Stimulated activated CD4-positive, alpha-beta T cell treated with anti-CD3 and anti-CD28 coated beads, TNF-alpha, amount 100 ng/mL, for 48 hours (primary cell): Measurements from ENCODE around the gene TAF6L.
A peak's percentile ranks its signal among the peaks of the same experiment; 100 is the strongest.
"Not testable (repeated sequence)": the region's sequence is repeated elsewhere in the genome, so short reads cannot be mapped to it uniquely, and the experiment has no call there.

Experiments used
- DNase-seq, 3 donors: peaks; one replicate each; pipeline ENCODE4 v3.0.0-alpha.2; 2020; ENCODE audit warnings: low read depth in 3 of 3

TAF6L gene

GRCh38 chr11:62757846-62758788 is 13.1 kb upstream of the TAF6L start:
- no peak for DNase-seq

- DNase-seq, result not testable (repeated sequence)
Observed at GRCh38 chr11:62760867-62761227, 10.3 kb upstream of the TAF6L start.

- no peak for DNase-seq
Observed at GRCh38 chr11:62770778-62771143, 435 bp upstream of the TAF6L start.

DNA sequence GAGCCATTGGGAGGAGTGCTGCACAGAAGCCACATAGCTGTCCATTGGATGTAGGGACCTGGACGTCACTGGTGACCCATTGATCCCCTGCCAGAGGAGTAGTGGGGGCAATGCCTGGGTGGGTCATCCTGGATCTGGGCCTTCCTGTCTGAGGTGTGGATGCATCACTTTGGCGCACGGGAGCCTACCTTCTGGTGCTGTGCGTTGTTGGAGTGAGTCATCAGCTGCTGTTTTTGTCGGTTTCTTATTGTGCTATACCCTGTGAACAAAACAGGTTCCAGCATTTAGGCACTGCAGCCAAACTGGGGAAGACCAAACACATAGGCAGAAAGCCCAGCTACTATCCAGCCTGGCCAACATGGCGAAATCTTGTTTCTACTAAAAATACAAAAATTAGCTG is 3.2 kb downstream of the TAF6L start:
- no peak for DNase-seq

DNA sequence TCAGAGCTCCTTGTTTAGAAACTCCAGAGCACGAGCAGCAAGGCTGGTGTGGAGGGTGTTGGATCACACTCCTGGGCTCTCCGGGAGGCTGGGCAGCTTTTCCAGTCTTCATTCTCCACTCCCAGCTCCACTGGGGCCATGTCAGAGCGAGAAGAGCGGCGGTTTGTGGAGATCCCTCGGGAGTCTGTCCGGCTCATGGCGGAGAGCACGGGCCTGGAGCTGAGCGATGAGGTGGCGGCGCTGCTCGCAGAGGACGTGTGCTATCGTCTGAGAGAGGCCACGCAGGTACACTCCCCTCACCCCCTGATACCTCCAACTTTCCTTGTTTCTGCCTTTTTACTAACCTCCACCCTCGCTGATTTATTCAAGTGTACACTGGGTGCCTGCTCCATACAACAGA is 4.5 kb downstream of the TAF6L start:
- DNase-seq, result no peak

DNA sequence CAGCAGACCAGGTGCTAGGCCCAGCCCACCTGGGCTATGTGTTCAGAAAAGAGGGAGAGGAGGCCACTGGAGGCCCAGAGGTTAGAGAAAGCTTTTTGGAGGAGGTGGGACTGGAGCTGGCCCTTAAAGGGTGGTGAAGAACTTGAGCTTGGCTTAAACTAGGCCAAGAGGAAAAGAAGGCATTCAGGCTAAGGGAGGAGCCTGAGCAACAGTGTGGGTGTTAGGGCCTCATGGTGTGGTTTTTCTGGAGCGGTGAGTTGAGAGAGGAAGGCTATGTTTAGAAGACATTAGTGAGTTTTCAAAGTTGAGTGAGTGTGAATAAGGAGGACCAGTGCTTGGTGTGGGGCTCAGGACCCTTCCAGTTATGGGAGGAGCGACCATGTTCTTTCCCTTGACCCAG is 6.2 kb downstream of the TAF6L start:
- no peak for DNase-seq

DNA sequence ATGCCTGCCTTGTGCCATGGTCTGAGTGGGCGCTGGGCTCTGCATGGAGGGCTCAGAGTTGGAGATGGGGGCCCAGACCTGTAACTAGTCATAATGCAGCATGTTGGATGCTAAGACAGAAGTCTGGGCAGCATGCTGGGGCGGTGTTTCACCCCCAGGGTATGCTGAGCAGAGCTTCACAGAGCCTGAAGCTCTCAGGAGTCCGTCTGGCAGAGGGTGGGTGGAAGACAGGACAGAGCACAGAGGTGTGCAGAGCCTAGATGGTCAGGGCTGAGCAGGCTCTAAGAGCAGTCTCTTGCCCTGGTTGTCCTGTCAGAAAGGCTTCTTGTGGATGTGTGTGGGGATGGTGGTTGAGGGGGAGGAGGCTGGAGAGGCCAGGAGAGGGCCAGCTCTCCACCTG is 7.2 kb downstream of the TAF6L start:
- no peak for DNase-seq

- no peak for DNase-seq
Observed at GRCh38 chr11:62782753-62783152, 11.6 kb downstream of the TAF6L start.

DNA sequence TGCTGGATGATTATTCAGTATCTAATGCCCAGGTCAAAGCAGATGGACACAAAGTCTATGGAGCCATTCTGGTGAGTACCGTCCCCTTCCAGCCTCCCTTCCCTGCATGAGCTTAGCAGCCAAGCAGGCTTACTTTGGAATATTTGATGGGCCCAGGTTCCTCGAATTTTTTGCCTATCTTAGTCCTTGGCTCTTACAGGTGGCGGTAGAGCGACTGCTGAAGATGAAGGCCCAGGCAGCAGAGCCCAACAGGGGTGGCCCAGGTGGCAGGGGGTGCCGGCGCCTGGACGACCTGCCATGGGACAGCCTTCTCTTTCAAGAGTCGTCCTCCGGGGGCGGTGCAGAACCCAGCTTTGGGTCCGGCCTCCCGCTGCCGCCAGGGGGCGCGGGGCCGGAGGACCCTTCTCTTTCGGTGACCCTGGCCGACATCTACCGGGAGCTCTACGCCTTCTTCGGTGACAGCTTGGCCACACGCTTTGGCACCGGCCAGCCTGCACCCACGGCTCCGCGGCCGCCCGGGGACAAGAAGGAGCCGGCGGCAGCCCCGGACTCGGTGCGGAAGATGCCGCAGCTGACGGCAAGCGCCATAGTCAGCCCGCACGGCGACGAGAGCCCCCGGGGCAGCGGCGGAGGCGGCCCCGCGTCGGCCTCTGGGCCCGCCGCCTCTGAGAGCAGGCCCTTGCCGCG is 15.3 kb downstream of the TAF6L start:
- peak; percentile 74 to 81 (median 79) for DNase-seq

- peak; percentile 96 to 99 (median 98) for DNase-seq
Observed at GRCh38 chr11:62787005-62787759, 16.0 kb downstream of the TAF6L start, which contains the start of gene TMEM179B. TSS of gene TMEM179B (plus strand) at chr11:62787402. CDS start at chr11:62787432, 30 bp downstream.

GRCh38 chr11:62788991-62789390 is 17.8 kb downstream of the TAF6L start:
- no peak for DNase-seq

DNA sequence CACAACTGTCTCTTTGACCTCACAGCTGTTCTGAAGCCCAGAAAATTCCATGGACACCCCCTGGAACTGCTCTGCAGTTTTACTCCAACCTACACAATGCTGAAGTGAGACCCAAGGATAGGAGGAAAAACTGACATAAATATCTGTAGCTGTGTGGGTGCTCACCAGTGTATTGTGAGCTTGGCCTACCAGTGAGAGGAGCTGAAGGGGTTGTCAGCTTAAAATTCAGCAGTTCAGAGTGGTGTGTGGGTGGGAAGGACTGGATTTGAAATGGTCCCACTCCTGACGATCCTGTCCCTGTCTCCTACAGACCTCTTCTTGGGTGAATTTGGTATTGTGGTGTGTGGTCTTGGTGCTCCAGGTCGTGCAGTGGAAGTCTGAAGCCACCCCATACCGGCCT is 18.4 kb downstream of the TAF6L start:
- DNase-seq, result no peak

DNA sequence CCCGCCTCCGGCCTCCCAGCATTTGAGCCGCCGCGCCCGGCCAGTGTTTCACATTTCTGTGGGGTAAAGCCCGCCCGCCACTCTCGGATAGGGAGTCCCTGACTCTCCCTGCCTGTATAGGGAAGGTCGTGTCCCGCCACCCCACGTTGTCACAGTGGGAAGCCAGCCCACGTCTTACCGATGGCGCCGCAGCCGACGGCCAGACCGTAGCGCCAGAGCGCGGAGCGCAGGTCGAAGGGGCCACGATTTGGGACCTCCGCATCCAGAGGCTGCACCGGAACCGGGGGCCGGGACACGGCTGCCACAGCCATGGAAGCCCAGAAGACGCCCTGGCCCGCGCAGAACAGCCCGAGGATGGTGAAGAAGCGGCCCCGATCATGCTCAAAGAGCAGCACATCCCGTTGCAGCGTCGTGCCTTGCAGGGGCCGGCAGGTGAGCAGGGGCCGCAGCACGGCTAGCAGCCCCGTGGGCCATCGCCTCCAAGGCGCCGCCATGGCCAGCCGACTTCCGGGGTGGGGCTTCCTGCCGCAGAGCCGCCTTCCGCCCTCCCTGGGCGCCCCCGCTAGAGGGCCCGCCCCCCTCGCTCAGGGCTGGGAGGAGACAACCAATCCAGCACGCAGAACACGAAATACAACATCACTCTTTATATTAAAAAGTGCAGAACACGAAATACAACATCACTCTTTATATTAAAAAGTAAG is 20.5 kb downstream of the TAF6L start, which contains the start of gene TMEM223:
Gene TMEM223 (minus strand): TSS at position 506 of the 701 bp plus-strand sequence. CDS start 12 bp downstream, at position 494.
- DNase-seq, result peak; percentile 75 to 89 (median 79)

- no peak for DNase-seq
Observed at GRCh38 chr11:62792202-62792575, 21.0 kb downstream of the TAF6L start.

DNA sequence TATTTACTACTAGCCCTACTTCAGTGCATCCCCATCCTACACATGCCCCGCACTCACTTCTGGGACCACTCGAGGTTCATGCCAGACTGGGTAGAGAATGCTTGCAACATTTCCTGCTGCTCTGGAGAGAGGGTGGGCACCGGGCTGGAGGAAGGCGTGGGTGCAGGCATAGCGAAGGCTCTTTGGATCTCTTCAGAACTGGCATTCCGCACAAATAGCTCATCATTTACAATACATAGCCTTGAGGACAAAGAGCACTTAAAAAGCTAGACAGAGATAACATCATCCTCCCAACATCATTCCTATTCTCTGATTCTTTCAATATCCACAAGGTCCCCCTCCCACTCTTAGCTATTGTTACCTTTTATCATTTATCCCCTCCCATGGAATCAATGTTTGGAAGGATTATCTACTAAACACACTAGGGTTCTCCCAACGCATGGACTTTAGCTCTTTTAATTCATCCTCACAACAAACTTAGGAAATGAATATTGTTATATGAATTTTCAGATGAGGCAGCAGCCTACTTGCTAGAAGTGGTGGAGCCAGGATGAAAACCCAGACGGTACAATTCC is 23.1 kb downstream of the TAF6L start:
- no peak for DNase-seq

DNA sequence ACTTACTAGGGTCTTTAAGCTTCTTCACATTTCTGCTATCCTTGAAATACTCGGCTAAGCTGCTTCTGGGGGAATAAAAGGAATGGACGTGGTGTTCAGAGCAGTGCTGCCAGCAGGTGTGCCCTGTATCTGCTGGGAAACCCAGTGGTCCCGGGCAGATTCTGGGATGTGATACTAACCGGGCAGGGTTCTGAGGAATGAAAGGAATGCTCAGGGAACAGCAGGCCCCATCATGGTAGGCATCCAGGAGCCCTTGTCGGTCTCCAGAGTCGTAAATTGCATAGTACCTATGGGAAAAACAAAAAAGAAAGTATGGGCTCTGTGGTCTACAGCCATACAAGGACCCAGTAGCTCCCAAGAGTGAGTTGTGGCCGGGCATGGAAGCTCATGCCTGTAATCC is 25.1 kb downstream of the TAF6L start:
- DNase-seq, result no peak

DNA sequence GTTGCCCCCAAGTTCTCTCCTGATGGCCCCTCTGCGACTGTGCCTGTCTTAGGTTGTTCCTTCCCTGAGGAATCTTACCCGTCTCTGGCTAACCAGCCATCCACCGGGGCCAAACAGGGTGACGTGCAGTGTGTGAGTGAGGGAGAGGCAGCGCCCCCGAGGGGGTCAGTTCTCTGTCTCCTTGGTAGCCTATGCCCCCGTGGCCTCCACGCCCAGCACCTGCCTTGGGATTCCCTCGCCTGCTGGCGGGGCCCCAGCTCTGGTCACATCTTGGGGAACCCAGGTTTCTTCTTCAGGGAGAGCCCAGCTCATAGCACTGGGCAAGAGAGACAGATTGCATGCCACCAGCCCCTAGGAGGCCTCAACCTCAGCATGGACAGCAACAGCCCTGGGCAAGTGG is 28.3 kb downstream of the TAF6L start:
- no peak for DNase-seq

GRCh38 chr11:62801071-62801470 is 29.9 kb downstream of the TAF6L start:
- DNase-seq, result no peak

DNA sequence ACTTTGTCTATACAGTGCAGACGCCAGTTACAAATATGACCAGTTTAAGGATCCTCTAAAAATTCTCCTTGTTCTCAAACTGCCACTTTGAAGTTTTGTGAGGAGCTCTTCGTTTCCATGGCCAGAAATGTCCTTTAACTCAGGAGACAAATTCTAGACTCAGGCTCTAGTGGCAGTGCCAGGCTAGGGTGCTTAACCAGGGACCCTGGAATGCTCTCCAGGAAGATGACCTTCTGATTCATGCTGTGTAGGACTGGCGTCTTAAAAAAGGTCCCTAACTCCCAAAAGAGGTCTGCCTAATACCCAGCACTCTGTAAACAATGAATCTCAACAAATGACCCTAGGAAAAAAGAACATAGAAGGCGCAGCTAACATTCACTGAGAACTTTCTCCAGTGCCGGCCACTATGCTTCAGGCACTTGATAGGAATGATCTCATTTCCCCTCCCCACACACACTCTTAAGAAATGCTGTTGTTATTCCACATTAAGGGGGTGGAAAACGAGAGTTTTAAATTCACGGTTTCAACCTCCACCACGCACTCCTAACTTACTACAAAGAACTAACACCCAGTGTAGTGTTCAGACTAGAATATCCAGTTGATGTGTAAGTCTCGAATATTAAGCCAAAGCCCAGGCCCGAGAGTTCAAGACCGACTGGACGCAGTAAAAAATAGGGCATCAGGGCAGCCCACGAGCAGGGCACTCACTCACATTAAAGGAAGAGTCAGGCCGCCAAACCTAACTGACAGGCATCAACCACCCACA is 33.3 kb downstream of the TAF6L start:
- DNase-seq, result no peak
